ENCODE measurements around the gene ADCY3. TPM values are rescaled to one million over a fixed set of nuclear protein-coding genes. Genes with fewer than 3 reads are reported as not detected.
A peak's percentile ranks its signal among the peaks of the same experiment; 100 is the strongest.

The ADCY3 gene
- polyA plus RNA-seq, 3 donors: 2.5 to 9.3 (median 3.5) TPM

- peaks cover 0 to 30% of the 10 kb centered on the region in 2 donors for H3K4me1 ChIP-seq (ENCODE audit: control insufficient read depth in 1 of 2, insufficient read depth in 2 of 2, low read length in 2 of 2)
- H3K9me3 ChIP-seq (replicated peaks in 1 of 2; ENCODE audit: control insufficient read depth in 1 of 2, insufficient read depth in 1 of 2, low read length in 2 of 2): no peaks in the 10 kb centered on the region
- intact Hi-C loops (cut with micrococcal nuclease): no loop called here
- H3K4me1 Mint-ChIP-seq: peaks cover 70% of the 10 kb centered on the region
- no peak overlapping the region for H3K4me3 ChIP-seq (replicated peaks in 1 of 3; ENCODE audit: low read depth in 2 of 3, low read length in 3 of 3)
- 96% methylated on average over 4 of the region's 6 CpGs for WGBS (ENCODE audit: insufficient coverage)
- no peak for DNase-seq
- H2AFZ ChIP-seq (ENCODE audit: insufficient read depth, low read depth, low read length, poor library complexity, severe bottlenecking): no peak overlapping the region
- peaks cover 14% of the 10 kb centered on the region for H3K79me2 ChIP-seq (ENCODE audit: insufficient read depth, low read length)
- peaks cover 10 to 12% of the 10 kb centered on the region in 2 donors for H3K36me3 Mint-ChIP-seq
- no peak overlapping the region for H3K4me2 ChIP-seq (replicated peaks; ENCODE audit: extremely low read depth, low read length, poor library complexity, severe bottlenecking)
- H3K27ac ChIP-seq (ENCODE audit: low read depth in 1 of 2, low read length in 2 of 2): no peak overlapping the region
- no peaks in the 10 kb centered on the region for H3K36me3 ChIP-seq (replicated peaks in 1 of 2; ENCODE audit: control insufficient read depth in 1 of 2, insufficient read depth in 2 of 2, low read length in 2 of 2)
- H3K27me3 ChIP-seq (ENCODE audit: control insufficient read depth in 2 of 2, insufficient read depth in 2 of 2, low read length in 2 of 2): no peaks in the 10 kb centered on the region
- no peak overlapping the region for H3K9ac ChIP-seq (ENCODE audit: insufficient read depth, low read length, poor library complexity, severe bottlenecking)
- H3K4me3 Mint-ChIP-seq: no peak overlapping the region
- H3K27me3 Mint-ChIP-seq (ENCODE audit: low read depth in 3 of 3): peaks cover 0 to 1% (median 0%) of the 10 kb centered on the region in 3 donors
- H3K27ac Mint-ChIP-seq: peak overlapping the region in 1 of 7 donors; percentile 67
- H4K20me1 ChIP-seq (ENCODE audit: insufficient read depth, low read length): no peaks in the 10 kb centered on the region
- TF ChIP-seq, protein P1, sequence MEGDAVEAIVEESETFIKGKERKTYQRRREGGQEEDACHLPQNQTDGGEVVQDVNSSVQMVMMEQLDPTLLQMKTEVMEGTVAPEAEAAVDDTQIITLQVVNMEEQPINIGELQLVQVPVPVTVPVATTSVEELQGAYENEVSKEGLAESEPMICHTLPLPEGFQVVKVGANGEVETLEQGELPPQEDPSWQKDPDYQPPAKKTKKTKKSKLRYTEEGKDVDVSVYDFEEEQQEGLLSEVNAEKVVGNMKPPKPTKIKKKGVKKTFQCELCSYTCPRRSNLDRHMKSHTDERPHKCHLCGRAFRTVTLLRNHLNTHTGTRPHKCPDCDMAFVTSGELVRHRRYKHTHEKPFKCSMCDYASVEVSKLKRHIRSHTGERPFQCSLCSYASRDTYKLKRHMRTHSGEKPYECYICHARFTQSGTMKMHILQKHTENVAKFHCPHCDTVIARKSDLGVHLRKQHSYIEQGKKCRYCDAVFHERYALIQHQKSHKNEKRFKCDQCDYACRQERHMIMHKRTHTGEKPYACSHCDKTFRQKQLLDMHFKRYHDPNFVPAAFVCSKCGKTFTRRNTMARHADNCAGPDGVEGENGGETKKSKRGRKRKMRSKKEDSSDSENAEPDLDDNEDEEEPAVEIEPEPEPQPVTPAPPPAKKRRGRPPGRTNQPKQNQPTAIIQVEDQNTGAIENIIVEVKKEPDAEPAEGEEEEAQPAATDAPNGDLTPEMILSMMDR (IDR thresholded peaks at IDR 0.05): no peak
- H3K9me3 Mint-ChIP-seq: peaks cover 0 to 9% (median 6%) of the 10 kb centered on the region in 7 donors
Observed at GRCh38 chr2:24877067-24877466, 43.0 kb downstream of the ADCY3 start.

GRCh38 chr2:24875901-24876300, 44.1 kb downstream of the ADCY3 start:
- intact Hi-C loops (cut with micrococcal nuclease): no loop called here
- TF ChIP-seq, protein P1 (IDR thresholded peaks at IDR 0.05): no peak
- H2AFZ ChIP-seq (ENCODE audit: insufficient read depth, low read depth, low read length, poor library complexity, severe bottlenecking): no peak overlapping the region
- peaks cover 14% of the 10 kb centered on the region for H3K79me2 ChIP-seq (ENCODE audit: insufficient read depth, low read length)
- H4K20me1 ChIP-seq (ENCODE audit: insufficient read depth, low read length): no peaks in the 10 kb centered on the region
- no peak overlapping the region for H3K4me3 ChIP-seq (replicated peaks in 1 of 3; ENCODE audit: low read depth in 2 of 3, low read length in 3 of 3)
- H3K4me1 Mint-ChIP-seq: peaks cover 72% of the 10 kb centered on the region
- H3K27ac ChIP-seq (ENCODE audit: low read depth in 1 of 2, low read length in 2 of 2): no peak overlapping the region
- H3K9me3 Mint-ChIP-seq: peaks cover 0 to 9% (median 3%) of the 10 kb centered on the region in 7 donors
- H3K27me3 ChIP-seq (ENCODE audit: control insufficient read depth in 2 of 2, insufficient read depth in 2 of 2, low read length in 2 of 2): no peaks in the 10 kb centered on the region
- no peaks in the 10 kb centered on the region for H3K9me3 ChIP-seq (replicated peaks in 1 of 2; ENCODE audit: control insufficient read depth in 1 of 2, insufficient read depth in 1 of 2, low read length in 2 of 2)
- WGBS (ENCODE audit: insufficient coverage): no CpG with 5 or more reads among the region's 2 CpGs
- H3K27ac Mint-ChIP-seq: no peak overlapping the region
- H3K4me2 ChIP-seq (replicated peaks; ENCODE audit: extremely low read depth, low read length, poor library complexity, severe bottlenecking): no peak overlapping the region
- peaks cover 0 to 1% (median 0%) of the 10 kb centered on the region in 3 donors for H3K27me3 Mint-ChIP-seq (ENCODE audit: low read depth in 3 of 3)
- peaks cover 0 to 31% of the 10 kb centered on the region in 2 donors for H3K4me1 ChIP-seq (ENCODE audit: control insufficient read depth in 1 of 2, insufficient read depth in 2 of 2, low read length in 2 of 2)
- peaks cover 0 to 2% of the 10 kb centered on the region in 2 donors for H3K36me3 ChIP-seq (replicated peaks in 1 of 2; ENCODE audit: control insufficient read depth in 1 of 2, insufficient read depth in 2 of 2, low read length in 2 of 2)
- no peak overlapping the region for H3K4me3 Mint-ChIP-seq
- peaks cover 14 to 19% of the 10 kb centered on the region in 2 donors for H3K36me3 Mint-ChIP-seq
- no peak overlapping the region for H3K9ac ChIP-seq (ENCODE audit: insufficient read depth, low read length, poor library complexity, severe bottlenecking)
- no peak for DNase-seq
